K562 (cell line): Measurements from ENCODE around the gene AP1M1. TPM values are rescaled to one million over a fixed set of nuclear protein-coding genes. Genes with fewer than 3 reads are reported as not detected.

Experiments used
- ARNT ChIP-seq, 2 experiments: fragments of 450-650 bp; IDR thresholded peaks; 2 replicates each; pipeline ENCODE4 v1.6.1; 2016; ENCODE audit warnings: mild to moderate bottlenecking in 1 of 2
- ATF4 ChIP-seq: fragments of 450-650 bp; formaldehyde crosslinking; IDR thresholded peaks from 2 replicates; pipeline ENCODE4 v1.4.0; 2022; ENCODE audit warnings: mild to moderate bottlenecking, moderate library complexity
- CBX2 ChIP-seq: fragments of 200-600 bp; sonication (generic); IDR thresholded peaks from one replicate; pipeline ENCODE4 v1.6.1; 2012; ENCODE audit warnings: mild to moderate bottlenecking, low read length, inconsistent platforms; ENCODE audit not compliant: insufficient read depth, poor library complexity, severe bottlenecking
- DDX20 ChIP-seq: fragments of 450-650 bp; IDR thresholded peaks from 2 replicates; pipeline ENCODE4 v1.6.1; 2016; ENCODE audit warnings: missing genetic modification characterization, low read depth, mild to moderate bottlenecking, missing compliant biosample characterization, moderate library complexity
- FOXA3 ChIP-seq, 2 experiments: fragments of 450-650 bp in 1 of 2; sonication (generic) in 1 of 2; formaldehyde crosslinking; IDR thresholded peaks in 1 of 2; conservative IDR thresholded peaks in 1 of 2; 2 replicates each; pipeline versions ENCODE4 v1.4.0 to v1.8.0; 2020 to 2022; ENCODE audit warnings: mild to moderate bottlenecking in 2 of 2, missing genetic modification reagents in 1 of 2
- GATAD2B ChIP-seq: fragments of 450-650 bp; IDR thresholded peaks from 2 replicates; pipeline ENCODE4 v1.6.1; 2017; ENCODE audit warnings: mild to moderate bottlenecking, borderline replicate concordance
- GTF2F1 ChIP-seq: IDR thresholded peaks from 2 replicates; pipeline ENCODE4 v1.6.1; 2011; ENCODE audit warnings: low read depth, low read length, improper control_type of control experiment
- HEY1 ChIP-seq: fragments of 250-450 bp; sonication (Bioruptor Pico); IDR thresholded peaks from 2 replicates; pipeline ENCODE4 v1.5.0; 2020; ENCODE audit warnings: mild to moderate bottlenecking, moderate library complexity, borderline replicate concordance
- KAT2B ChIP-seq: IDR thresholded peaks from one replicate; pipeline ENCODE4 v1.6.1; 2012; ENCODE audit warnings: low read depth, mild to moderate bottlenecking, control low read depth, inconsistent platforms, low read length, moderate library complexity
- MTA3 ChIP-seq: fragments of 450-650 bp; formaldehyde crosslinking; IDR thresholded peaks from 2 replicates; pipeline ENCODE4 v1.6.1; 2017; ENCODE audit warnings: mild to moderate bottlenecking, borderline replicate concordance
- POLR3A ChIP-seq: IDR thresholded peaks from 2 replicates; pipeline ENCODE4 v1.6.1; 2011; ENCODE audit warnings: borderline replicate concordance, mild to moderate bottlenecking, moderate library complexity; ENCODE audit not compliant: insufficient read length, insufficient read depth; ENCODE audit errors: extremely low read depth
- RAD21 ChIP-seq, 2 experiments: fragments of 250-450 bp in 1 of 2; fragments of 450-650 bp in 1 of 2; sonication (Bioruptor Pico) in 1 of 2; formaldehyde crosslinking in 1 of 2; IDR thresholded peaks in 1 of 2; conservative IDR thresholded peaks in 1 of 2; 2 replicates each; pipeline versions ENCODE4 v1.4.0 to v1.8.0; 2020 to 2022; ENCODE audit warnings: mild to moderate bottlenecking in 2 of 2, moderate library complexity in 1 of 2
- RAD51 ChIP-seq: fragments of 450-650 bp; IDR thresholded peaks from 2 replicates; pipeline ENCODE4 v1.7.1; 2016; ENCODE audit warnings: low read depth, mild to moderate bottlenecking, borderline replicate concordance
- SETDB1 ChIP-seq: IDR thresholded peaks from one replicate; pipeline ENCODE4 v1.6.1; 2012; ENCODE audit warnings: low read length, control low read depth, inconsistent platforms
- SIN3A ChIP-seq, 2 experiments: fragments of 150-350 bp in 1 of 2; IDR thresholded peaks; 2 replicates each; pipeline ENCODE4 v1.6.1; 2011 to 2016; ENCODE audit warnings: borderline replicate concordance in 2 of 2, low read depth in 2 of 2, low read length in 2 of 2, mild to moderate bottlenecking in 2 of 2, moderate library complexity in 2 of 2; ENCODE audit not compliant: control insufficient read depth in 1 of 2
- SPI1 ChIP-seq: IDR thresholded peaks from 2 replicates; pipeline ENCODE4 v1.6.1; 2011; ENCODE audit warnings: low read depth, low read length, control low read depth, borderline replicate concordance
- STAT6 ChIP-seq: sonication (generic); formaldehyde crosslinking; IDR thresholded peaks from 2 replicates; pipeline ENCODE4 v1.8.1; 2023; ENCODE audit warnings: mild to moderate bottlenecking, missing genetic modification reagents
- TAF1 ChIP-seq: IDR thresholded peaks from 2 replicates; pipeline ENCODE4 v1.6.1; 2011; ENCODE audit warnings: mild to moderate bottlenecking, low read length, moderate library complexity; ENCODE audit not compliant: insufficient read depth, control insufficient read depth, severe bottlenecking; ENCODE audit errors: extremely low read depth
- TBL1XR1 ChIP-seq, 2 experiments: IDR thresholded peaks; 2 replicates each; pipeline ENCODE4 v1.6.1; 2012; ENCODE audit warnings: improper control_type of control experiment in 2 of 2, low read length in 2 of 2, mild to moderate bottlenecking in 1 of 2
- TEAD2 ChIP-seq: fragments of 450-650 bp; IDR thresholded peaks from 2 replicates; pipeline ENCODE4 v1.6.1; 2016; ENCODE audit warnings: missing genetic modification characterization, control low read depth, missing compliant biosample characterization
- XRCC5 ChIP-seq: fragments of 200-400 bp; formaldehyde crosslinking; IDR thresholded peaks from 2 replicates; pipeline ENCODE4 v1.6.1; 2017; ENCODE audit warnings: low read depth, mild to moderate bottlenecking, low read length
- ZNF197 ChIP-seq: fragments of 200-800 bp; sonication (Bioruptor generic); IDR thresholded peaks from 2 replicates; pipeline ENCODE4 v1.6.1; 2016; ENCODE audit warnings: low read depth, missing genetic modification characterization, missing compliant biosample characterization
- ZNF445 ChIP-seq: fragments of 250-450 bp; sonication (Bioruptor Pico); IDR thresholded peaks from 2 replicates; pipeline ENCODE4 v1.4.0; 2020; ENCODE audit warnings: low read depth, mild to moderate bottlenecking, moderate library complexity
- ZNF583 ChIP-seq: fragments of 250-450 bp; sonication (Bioruptor Pico); IDR thresholded peaks from 2 replicates; pipeline ENCODE4 v1.4.0; 2020
- polyA plus RNA-seq, 8 experiments: library from polyadenylated mRNA; depleted of rRNA in 4 of 8; stranded (reverse) in 5 of 8; unstranded in 3 of 8; fragments of >200 nt; fragmentation: Nextera tagmentation in 2 of 8; fragmentation: Illumina TruSeq in 1 of 8; extraction: Ambion mirVana in 2 of 8; extraction: Trizol in 1 of 8; gene quantifications; 2 replicates each; pipeline versions ENCODE4 v1.2.1 to v1.2.3, GENCODE V29; 2011 to 2014; ENCODE audit warnings: inconsistent platforms in 1 of 8, missing spikeins in 1 of 8
- total RNA-seq, 7 experiments: library from RNA; depleted of rRNA in 6 of 7; stranded (reverse); fragments of >200 nt in 6 of 7; fragmentation: Illumina TruSeq in 2 of 7; extraction: Trizol in 2 of 7; gene quantifications; 2 replicates each; pipeline versions ENCODE4 v1.2.1 to v1.2.3, GENCODE V29; 2011 to 2021; ENCODE audit warnings: low replicate concordance in 1 of 7
- TF ChIP-seq, protein P1 (sequence below): fragments of 450-650 bp; IDR thresholded peaks from 2 replicates; pipeline ENCODE4 v1.6.1; 2016; ENCODE audit warnings: missing biosample characterization, missing genetic modification characterization

AP1M1 gene
- total and polyA plus RNA-seq, 9 of the 15 experiments (the other 6 are each of a cell fraction or from before 2014, with no cell fraction given): 0.87 to 56.2 (median 29.1) TPM

GRCh38 chr19:16197188-16197621 is 506 bp upstream of the AP1M1 start (continued):
- no peak; a peak in 1 of 4 replicates for TF ChIP-seq FOXA3 (CRISPR knock-in tag; conservative IDR thresholded peaks at IDR 0.05 in 1 of 2, IDR thresholded peaks at IDR 0.05 in 1 of 2)
- peak; percentile 41 to 89; a peak in 3 of 4 replicates for TF ChIP-seq ARNT (IDR thresholded peaks at IDR 0.05)
- peak in 1 of 2 experiments; percentile 54; a peak in 1 of 4 replicates for TF ChIP-seq TBL1XR1 (IDR thresholded peaks at IDR 0.05; ENCODE audit: low read length in 2 of 2)
- TF ChIP-seq, protein P1, sequence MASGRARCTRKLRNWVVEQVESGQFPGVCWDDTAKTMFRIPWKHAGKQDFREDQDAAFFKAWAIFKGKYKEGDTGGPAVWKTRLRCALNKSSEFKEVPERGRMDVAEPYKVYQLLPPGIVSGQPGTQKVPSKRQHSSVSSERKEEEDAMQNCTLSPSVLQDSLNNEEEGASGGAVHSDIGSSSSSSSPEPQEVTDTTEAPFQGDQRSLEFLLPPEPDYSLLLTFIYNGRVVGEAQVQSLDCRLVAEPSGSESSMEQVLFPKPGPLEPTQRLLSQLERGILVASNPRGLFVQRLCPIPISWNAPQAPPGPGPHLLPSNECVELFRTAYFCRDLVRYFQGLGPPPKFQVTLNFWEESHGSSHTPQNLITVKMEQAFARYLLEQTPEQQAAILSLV (tag): no peak
- no peak for TF ChIP-seq ZNF197 (CRISPR knock-in tag)
- no peak; the same call in 1 of the 2 replicates for TF ChIP-seq GATAD2B
- TF ChIP-seq DDX20 (tag): no peak
- TF ChIP-seq RAD21 (CRISPR knock-in tag; conservative IDR thresholded peaks at IDR 0.05 in 1 of 2, IDR thresholded peaks at IDR 0.05 in 1 of 2): no peak
- TF ChIP-seq TEAD2 (tag): peak; percentile 63; the same call in 1 of the 2 replicates
- no peak for TF ChIP-seq XRCC5
- TF ChIP-seq CBX2: no peak
- TF ChIP-seq ZNF445 (CRISPR knock-in tag): no peak
- no peak; the same call in 1 of the 2 replicates for TF ChIP-seq MTA3
- TF ChIP-seq TAF1: no peak
- no peak for TF ChIP-seq POLR3A
- no peak for TF ChIP-seq HEY1 (CRISPR knock-in tag)
- no peak for TF ChIP-seq GTF2F1
- no peak for TF ChIP-seq ZNF583 (CRISPR knock-in tag)
- TF ChIP-seq SETDB1: no peak
- TF ChIP-seq ATF4 (CRISPR knock-in tag): no peak
- TF ChIP-seq KAT2B: no peak
- TF ChIP-seq STAT6 (CRISPR knock-in tag): no peak
- TF ChIP-seq SPI1: 0 out of 2 replicates have a peak, but pooled peaks have one; percentile 35
- no peak for TF ChIP-seq SIN3A (IDR thresholded peaks at IDR 0.05; ENCODE audit: borderline replicate concordance in 2 of 2, control insufficient read depth in 1 of 2, low read depth in 2 of 2, low read length in 2 of 2)
- TF ChIP-seq RAD51: no peak
